Measurements from ENCODE around the gene ZFP42. TPM values are rescaled to one million over a fixed set of nuclear protein-coding genes. Genes with fewer than 3 reads are reported as not detected.

ZFP42 gene
- total RNA-seq, 1 experiment from 2014 or later, result 0.12 TPM

GRCh38 chr4:188041721-188042120 is 46.1 kb downstream of the ZFP42 start:
- H3K4me2 ChIP-seq (ENCODE audit: low read length), result no peak overlapping the region
- H3K79me2 ChIP-seq (ENCODE audit: insufficient read depth, low read length), result no peaks in the 10 kb centered on the region
- intact Hi-C loops (cut with micrococcal nuclease), result no loop called here
- H3K4me1 ChIP-seq (ENCODE audit: control insufficient read depth in 1 of 2, insufficient read depth in 2 of 2, low read length in 2 of 2), result no peaks in the 10 kb centered on the region; a peak in 2 of 4 replicates
- DNase-seq (ENCODE audit: low read depth, low spot score) (no peak), ATAC-seq (no peak)
- BruUV-seq (replicated peaks), result no TSS peak
- H3K9me3 ChIP-seq (ENCODE audit: control insufficient read depth in 1 of 2, insufficient read depth in 1 of 2, low read depth in 1 of 2, low read length in 2 of 2), result no peaks in the 10 kb centered on the region
- ChIA-PET RAD21 (ENCODE audit: low non-redundant PET in 1 of 2, low total read pairs in 2 of 2, uncharacterized antibody in 2 of 2, unreplicated experiment in 2 of 2) (no interaction called here), POLR2A (no interaction called here), CTCF (no interaction called here)
- H3K27me3 ChIP-seq (ENCODE audit: insufficient read depth, low read length), result no peaks in the 10 kb centered on the region
- H3K27ac ChIP-seq (ENCODE audit: low read depth, low read length), result no peak overlapping the region
- no peak overlapping the region for H3K4me3 ChIP-seq (replicated peaks in 1 of 2; ENCODE audit: low read depth in 1 of 2, low read length in 2 of 2)
- no peak for TF ChIP-seq YY1 (IDR thresholded peaks at IDR 0.05; ENCODE audit: extremely low read depth, insufficient replicate concordance, low read depth, low read length)
- TF ChIP-seq MAX (IDR thresholded peaks at IDR 0.05), result no peak
- TF ChIP-seq, protein P1, sequence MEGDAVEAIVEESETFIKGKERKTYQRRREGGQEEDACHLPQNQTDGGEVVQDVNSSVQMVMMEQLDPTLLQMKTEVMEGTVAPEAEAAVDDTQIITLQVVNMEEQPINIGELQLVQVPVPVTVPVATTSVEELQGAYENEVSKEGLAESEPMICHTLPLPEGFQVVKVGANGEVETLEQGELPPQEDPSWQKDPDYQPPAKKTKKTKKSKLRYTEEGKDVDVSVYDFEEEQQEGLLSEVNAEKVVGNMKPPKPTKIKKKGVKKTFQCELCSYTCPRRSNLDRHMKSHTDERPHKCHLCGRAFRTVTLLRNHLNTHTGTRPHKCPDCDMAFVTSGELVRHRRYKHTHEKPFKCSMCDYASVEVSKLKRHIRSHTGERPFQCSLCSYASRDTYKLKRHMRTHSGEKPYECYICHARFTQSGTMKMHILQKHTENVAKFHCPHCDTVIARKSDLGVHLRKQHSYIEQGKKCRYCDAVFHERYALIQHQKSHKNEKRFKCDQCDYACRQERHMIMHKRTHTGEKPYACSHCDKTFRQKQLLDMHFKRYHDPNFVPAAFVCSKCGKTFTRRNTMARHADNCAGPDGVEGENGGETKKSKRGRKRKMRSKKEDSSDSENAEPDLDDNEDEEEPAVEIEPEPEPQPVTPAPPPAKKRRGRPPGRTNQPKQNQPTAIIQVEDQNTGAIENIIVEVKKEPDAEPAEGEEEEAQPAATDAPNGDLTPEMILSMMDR (IDR thresholded peaks at IDR 0.05 in 2 of 3, conservative IDR thresholded peaks at IDR 0.05 in 1 of 3; ENCODE audit: borderline replicate concordance in 1 of 3, insufficient read depth in 1 of 3, low read depth in 2 of 3, low read length in 2 of 3), result no peak
- TF ChIP-seq REST (IDR thresholded peaks at IDR 0.05; ENCODE audit: low read depth), result no peak
- TF ChIP-seq ATF3 (IDR thresholded peaks at IDR 0.05), result no peak
- TF ChIP-seq FOSL1 (IDR thresholded peaks at IDR 0.05; ENCODE audit: low read depth), result no peak
- no peak for TF ChIP-seq RAD21 (IDR thresholded peaks at IDR 0.05; ENCODE audit: low read depth)
- TF ChIP-seq POLR2A (IDR thresholded peaks at IDR 0.05; ENCODE audit: borderline replicate concordance, extremely low read depth, insufficient read depth, insufficient read length), result no peak
- no peak for TF ChIP-seq EZH2 (IDR thresholded peaks at IDR 0.05)
- TF ChIP-seq ZNF274 (IDR thresholded peaks at IDR 0.05; ENCODE audit: low read depth, low read length), result no peak
- TF ChIP-seq POLR2AphosphoS5 (IDR thresholded peaks at IDR 0.05; ENCODE audit: low read depth, low read length), result no peak
- TF ChIP-seq SIN3A (IDR thresholded peaks at IDR 0.05; ENCODE audit: low read depth), result no peak
- TF ChIP-seq CBX3 (IDR thresholded peaks at IDR 0.05; ENCODE audit: low read depth), result no peak
- no peak for TF ChIP-seq JUND (IDR thresholded peaks at IDR 0.05)
- no peak for TF ChIP-seq CEBPB (IDR thresholded peaks at IDR 0.05; ENCODE audit: low read depth)
- no peak for TF ChIP-seq EZH2phosphoT487 (IDR thresholded peaks at IDR 0.05; ENCODE audit: borderline replicate concordance)
- no peak for TF ChIP-seq TCF7L2 (IDR thresholded peaks at IDR 0.05; ENCODE audit: borderline replicate concordance, extremely low read depth, insufficient read depth, insufficient read length)
- H4K20me1 ChIP-seq (ENCODE audit: insufficient read depth), result no peaks in the 10 kb centered on the region
- H3K36me3 ChIP-seq (ENCODE audit: control insufficient read depth in 1 of 2, insufficient read depth in 2 of 2, low read length in 2 of 2), result no peaks in the 10 kb centered on the region
- H3K9me2 ChIP-seq (ENCODE audit: insufficient read depth), result no peaks in the 10 kb centered on the region
- no peak overlapping the region for H3K9ac ChIP-seq (ENCODE audit: low read length)
- H2AFZ ChIP-seq (ENCODE audit: low read depth, low read length, poor library complexity, severe bottlenecking), result no peak overlapping the region
